A204.1 (cell line): Measurements from ENCODE around the gene PSMD3.

Source experiments
- FAIRE-seq: peaks from 2 replicates; lab custom pipeline; 2012; peaks lifted over from hg19 to GRCh38; lab: Jason Lieb, UNC

Gene PSMD3

DNA sequence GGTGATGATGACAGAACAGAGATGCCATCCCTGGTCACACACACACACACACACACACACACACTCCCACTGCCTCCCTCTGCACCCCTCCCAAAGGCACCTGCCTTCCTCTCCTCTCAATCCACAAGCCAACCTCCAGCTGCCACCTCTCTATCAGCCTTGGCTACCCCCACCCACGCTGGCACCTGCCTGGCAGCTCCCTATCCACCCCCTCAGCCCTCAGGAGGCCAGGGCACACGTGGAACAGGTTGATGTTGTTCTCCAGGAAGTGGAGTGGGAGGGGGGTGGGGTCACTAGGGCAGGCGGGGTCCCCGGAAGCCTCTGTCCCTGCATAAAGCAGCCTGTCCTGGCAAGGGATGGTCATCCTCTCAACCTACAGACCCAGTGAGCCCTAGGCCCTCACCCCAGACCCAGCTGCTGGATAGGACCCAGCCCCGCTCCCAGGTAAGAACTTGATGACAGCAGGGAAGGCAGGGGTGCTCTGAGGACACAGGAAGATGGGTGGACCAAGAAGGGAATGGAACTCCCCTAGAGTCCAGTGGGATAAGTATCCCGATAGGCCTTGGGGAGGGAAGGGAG is 17.9 kb upstream of the PSMD3 start, which contains the start of gene GSDMA:
Gene GSDMA (plus strand): TSS at position 363 of the 579 bp plus-strand sequence. CDS start 2,684 bp downstream, outside the sequence.
- no peak for FAIRE-seq

DNA sequence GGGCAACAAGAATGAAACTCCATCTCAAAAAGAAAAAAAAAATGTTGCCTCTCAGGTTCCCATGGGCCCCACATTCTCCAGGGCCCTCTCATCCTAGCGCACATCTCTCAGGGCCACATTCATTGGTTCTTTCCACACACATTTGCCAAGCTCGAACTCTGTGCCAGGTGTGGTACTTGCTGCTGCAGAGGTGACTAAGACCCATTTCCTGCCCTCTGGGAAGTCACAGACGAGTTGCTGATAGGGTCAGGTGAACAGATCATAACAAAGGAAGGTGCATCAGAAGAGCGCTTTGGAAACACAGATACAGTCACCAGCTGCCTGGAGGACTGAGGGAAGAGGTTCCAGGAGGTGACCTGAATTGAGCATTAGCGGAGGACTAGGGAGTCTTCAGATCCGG is 16.8 kb upstream of the PSMD3 start:
- FAIRE-seq: no peak

DNA sequence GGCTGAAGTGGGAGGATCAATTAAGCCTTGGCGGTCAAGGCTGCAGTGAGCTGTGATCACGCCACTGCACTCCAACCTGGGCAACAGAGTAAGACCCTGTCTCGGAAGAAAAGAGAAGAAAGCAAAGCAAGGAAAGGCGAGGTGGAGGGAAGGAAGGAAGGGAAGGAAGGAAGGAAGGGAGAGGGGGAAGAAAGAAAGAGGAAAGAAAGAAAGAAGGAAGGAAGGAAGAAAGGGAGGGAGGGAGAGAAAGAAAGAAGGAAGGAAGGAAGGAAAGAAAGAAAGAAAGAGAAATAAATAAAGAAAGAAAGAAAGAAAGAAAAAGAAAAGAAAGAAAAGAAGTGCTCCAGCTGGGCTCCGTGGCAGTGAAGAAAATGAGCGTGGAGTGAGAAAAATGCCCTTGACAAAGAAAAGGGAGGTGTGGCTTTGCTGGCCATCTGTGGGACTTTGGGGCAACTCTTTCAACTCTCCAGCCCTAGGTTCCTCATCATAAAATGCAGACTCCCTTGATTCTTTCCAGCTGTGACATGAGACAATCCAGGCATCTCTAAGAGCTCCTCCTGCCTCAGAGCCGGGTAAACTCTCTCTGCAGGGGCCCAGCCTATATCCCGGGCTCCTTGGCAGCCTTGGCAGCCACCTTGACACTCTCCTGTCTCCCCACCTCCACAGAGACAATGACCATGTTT is 15.4 kb upstream of the PSMD3 start:
- no peak for FAIRE-seq

DNA sequence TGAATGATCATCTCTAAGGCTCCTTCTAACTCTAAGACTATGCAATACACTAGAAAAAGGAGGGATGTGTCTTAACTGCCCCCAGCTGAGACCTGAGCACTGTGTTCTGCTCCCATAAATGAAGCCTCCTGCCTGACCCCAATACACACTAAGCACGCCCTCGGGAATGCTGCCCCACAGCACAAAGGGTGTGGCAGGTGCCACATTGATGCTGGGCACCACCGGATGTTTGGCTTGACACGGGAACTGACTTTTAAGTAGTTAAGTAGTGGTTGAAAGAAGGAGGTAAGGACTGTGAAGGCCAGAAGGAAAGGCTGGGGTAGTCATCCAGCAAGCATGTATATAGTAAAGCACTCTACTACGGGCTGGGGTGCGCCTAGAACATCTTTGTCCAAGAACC is 13.8 kb upstream of the PSMD3 start:
- no peak for FAIRE-seq

DNA sequence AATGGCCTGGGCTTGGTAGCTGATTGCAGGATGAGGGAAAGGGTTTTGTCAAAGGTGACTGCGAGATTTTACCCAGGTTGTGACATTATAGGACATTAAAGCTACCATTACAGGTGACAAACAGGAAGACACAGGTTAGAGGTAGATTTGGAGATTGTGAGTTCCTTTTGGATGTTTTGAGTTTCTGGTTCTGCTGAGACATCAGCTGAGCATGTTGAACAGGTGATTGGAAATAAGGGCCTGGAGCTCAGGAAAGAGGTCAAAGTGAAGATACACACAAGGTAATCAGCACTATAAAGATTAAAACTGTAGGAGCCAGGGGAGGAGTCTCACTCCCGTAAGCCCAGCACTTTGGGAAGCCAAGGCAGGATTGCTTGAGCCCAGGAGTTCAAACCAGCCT is 11.8 kb upstream of the PSMD3 start:
- FAIRE-seq: no peak

DNA sequence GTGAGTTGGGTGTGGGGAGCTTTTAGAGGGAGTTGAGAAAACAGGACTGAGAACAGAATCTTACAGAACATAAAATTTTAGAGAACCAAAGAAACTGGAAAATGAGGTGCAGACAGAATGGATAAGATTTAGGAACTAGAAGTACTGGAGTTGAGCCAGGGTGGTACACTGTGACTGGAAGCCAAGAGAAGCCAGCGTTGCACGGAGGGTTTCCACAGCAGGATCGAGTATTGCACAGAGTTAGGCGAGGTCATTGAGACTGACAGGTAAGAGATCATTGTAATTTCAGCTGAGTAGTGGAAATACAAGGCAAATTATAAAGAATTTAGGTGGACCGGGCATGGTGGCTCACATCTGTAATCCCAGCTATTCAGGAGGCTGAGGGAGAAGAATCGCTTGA is 11.2 kb upstream of the PSMD3 start:
- no peak for FAIRE-seq

DNA sequence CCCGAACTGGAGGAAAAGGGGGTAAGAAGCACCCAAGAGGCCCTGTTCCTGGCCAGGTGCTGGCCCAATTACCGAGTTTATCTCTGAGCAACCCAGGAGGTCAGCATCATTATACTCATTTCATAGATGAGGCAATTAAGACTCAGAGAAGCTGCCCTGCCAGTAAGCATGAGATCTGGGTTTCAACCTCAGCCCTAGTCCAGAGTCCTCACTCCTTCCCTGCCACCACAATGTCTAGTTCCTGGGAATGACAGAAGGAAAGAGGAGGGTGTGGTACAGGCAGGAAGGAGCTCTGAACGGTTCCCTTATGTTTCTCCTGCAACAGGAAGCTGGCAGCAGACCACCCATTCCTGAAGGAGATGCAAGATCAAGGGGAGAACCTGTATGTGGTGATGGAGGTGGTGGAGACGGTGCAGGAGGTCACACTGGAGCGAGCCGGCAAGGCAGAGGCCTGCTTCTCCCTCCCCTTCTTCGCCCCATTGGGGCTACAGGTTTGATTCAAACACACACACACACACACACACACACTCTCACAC is 10.4 kb upstream of the PSMD3 start:
- no peak for FAIRE-seq

DNA sequence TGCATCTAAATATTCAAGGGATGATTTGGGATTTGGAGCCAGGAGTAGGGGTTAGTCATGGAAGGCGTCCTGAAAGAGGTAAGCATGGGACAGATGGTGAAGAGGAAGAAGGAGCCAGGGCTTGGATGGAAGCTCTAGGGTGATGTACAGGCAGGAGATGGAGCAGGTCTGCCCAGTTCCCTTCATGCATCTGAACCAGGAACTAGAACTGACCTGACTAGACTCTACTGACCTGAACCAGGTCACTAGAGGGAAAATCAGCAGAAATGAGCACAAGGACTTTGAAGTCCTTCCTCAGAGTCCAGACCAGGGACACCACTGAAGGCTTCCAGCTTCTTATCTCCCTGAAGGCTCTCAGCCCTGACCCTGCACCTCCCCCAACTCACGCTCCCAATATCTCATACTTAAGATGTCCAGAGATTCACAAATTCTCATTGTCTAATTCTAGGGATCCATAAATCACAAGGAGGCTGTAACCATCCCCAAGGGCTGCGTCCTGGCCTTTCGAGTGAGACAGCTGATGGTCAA is 9.5 kb upstream of the PSMD3 start:
- FAIRE-seq: no peak

DNA sequence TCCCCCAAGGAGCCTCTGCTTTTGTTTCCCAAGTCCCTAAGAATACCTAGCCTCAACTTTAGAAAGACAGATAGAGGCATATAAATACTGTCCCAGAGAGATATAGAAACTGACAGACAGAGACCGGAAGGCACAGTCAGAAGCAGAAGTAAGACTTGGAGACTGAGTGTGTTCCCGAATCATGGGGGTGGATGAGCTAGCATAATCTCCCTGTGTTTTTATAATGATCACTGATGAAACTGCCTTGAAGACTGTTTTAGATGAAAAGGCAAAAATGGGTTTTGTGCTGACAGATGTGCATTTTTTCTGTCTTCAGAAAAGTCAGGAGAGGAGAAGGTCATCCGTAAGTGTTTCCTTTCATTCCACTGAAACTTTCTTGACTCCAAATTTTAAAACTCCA is 8.3 kb upstream of the PSMD3 start:
- FAIRE-seq: no peak

DNA sequence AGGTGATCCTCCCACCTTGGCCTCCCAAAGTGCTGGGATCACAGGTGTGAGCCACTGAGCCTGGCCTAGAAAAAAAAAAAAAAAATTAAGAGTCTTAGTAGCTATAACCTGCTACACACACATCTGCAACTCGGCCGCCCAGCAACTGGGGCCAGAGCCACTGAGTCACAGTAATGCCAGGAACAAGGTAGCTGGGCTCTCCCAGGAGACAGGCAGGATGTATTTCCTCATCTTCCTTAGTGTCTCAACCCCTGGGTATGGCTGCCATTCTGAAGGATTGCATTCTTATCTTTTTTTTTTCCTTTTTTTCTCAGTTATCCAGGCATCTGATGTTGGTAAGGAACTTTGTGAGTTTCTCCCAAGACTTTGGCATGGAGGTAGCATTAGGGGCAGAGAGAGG is 7.1 kb upstream of the PSMD3 start:
- FAIRE-seq: no peak

DNA sequence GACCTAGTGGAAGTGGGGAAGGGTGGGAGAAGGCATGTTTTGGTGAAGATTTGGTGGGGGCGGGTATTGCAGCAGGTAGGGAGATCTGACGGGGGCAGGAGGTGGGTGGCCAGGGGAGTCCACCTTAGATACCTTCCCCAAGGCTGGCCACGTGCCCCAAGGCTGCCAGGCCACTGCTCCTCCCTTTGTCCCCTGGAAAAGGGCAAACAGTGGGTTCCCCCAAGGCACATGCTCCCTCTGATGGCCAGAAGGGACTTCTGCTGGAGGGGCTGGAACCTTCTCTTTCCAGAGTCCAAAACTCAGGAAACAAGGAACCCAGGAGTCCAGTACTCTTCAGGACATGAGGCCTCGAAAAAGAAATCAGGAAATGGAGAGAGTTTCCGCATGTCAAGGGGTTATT is 6.2 kb upstream of the PSMD3 start:
- no peak for FAIRE-seq

DNA sequence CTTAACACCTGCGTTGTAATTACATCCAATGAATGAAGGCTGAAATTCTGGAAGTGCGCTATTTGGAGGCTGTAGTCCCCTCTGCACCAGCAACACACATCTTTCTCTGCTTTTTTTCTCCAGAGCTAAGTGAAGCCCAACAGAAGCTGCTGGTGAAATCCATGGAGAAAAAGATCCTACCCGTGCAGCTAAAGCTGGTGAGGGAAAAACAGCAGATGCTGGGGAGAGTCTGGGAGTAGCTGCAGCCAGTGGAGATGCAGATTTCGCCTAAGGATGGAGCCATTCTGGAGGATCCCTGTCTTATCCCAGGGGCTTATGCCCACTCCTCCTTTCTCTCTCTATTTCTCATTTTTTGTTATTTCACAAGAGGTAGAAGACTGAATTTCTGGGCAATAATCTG is 4.8 kb upstream of the PSMD3 start:
- no peak for FAIRE-seq

DNA sequence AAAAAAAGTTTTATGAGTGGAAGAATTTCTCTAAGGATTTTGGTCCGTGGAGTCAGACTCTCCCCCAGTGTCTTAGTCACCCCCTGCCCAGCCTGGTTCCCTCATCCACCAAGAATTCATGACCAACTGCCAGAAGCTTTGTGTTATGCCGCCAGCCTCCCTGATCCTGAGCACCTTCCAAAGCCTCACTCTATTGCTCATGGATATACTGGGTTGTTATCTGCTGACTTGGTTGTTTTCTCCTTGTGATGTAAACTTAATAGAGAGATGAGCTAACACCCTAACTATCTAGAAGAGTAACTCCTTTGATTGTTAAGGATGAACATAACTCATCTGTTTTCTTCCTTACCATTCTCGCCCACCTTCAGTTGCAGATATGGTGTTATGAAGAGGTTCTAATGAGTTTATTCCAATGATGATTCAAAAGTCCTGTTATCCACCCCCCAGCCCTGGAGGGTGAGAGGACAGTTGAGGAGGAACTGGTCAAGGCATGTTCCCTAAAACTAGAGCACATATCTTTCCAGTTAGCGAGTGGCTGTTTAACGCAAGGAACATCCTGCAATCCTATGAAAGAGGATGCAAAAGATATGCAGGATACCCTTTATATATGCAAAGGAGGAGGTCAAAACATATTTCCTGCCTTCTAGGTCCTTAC is 1.5 kb upstream of the PSMD3 start:
- no peak for FAIRE-seq

DNA sequence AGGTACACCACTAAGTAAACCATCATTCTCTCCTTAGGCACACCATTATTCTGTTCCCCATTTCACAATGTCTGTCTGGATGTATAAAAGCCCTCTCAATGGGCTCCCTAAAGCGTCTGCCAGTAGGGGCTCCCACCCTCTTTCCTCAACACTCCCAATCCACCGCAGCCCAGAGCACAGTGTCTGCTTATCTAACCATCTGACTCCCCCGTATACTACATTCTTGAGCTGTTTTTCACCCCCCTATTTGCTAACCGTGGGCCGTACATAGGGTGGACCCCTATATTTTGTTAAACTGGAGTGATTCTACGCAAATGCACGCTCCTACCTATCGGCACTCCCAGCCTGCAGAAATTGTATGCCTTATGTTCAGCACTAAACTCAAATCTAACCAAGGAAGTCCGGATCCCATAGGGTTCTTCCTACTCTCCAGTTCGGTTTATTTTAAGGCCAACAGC is 685 bp upstream of the PSMD3 start:
- FAIRE-seq: no peak

DNA sequence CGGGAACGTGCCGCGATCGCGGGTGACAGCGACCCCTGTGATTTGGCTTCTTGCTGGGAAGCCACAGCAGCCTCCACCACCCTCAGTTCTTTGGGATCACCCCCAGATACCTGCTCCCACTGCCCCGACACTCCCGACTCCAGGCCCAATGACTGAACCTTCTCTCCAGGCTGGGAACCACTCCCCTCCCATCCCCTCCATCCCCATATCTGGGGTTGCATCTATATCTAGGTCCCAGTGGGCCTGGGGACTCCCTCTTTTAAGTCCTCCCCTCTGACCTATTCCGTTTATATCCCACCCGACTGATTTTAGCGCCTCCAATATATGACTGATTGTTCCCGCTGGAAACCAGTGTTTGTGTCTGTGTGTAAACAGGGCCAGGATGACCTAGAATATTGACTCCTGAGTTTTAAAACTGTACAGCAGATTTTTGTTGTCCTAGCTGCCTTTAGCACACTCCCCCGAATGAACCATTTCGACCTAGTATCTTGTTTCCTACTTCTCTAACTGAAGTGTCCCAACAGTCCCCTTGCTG is 667 bp downstream of the PSMD3 start:
- no peak for FAIRE-seq

DNA sequence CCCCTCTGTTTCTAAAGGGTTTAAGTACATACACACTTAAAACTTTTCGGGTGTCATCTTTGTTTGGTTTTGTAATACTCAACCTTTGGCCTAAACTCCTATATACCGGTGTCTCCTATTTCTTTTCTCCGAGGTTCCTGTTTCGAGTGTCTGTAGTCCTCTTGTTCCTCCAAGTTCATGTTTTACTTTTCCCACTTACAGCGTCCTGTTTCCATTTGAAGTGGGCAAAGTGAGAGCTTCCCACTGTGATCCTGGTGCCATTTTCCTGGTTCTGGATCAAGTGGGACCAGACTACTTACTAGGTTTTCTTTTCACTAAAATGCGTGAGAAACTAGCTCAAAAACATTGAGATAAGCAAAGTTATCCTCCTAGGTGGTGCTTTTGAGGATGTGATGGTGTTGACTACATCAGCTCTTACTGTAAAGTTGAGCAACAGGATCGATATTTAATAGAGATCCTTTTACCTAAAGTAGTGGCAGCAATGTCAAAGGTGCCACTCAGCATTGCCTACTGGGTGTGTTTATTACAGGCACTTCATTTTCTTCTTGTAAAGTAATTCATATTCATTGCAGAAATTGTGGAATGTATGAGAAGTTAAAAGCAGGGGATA is 1.3 kb downstream of the PSMD3 start:
- FAIRE-seq: no peak

DNA sequence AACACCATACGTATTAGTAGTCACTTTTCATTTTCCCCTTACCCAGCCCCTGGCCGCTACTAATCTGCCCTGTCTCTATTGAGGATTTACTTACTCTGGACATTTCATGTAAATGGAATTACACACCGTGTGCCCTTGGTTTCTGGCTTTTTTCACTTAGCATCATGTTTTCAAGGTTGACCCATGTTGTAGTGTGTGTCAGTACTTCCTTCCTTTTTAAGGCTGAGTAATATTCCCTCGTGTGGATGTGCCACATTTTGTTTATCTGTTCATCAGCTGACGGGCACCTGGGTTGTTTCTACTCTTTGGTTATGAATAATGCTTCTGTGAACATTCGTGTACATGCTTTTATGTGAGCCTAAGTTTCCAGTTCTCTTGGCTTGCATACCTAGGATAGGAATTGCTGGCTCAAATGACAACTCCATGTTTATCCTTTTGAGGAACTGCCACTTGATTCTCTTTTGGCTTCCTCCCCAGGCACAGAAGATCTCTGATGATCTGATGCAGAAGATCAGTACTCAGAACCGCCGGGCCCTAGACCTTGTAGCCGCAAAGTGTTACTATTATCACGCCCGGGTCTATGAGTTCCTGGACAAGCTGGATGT is 7.7 kb downstream of the PSMD3 start:
- no peak for FAIRE-seq

DNA sequence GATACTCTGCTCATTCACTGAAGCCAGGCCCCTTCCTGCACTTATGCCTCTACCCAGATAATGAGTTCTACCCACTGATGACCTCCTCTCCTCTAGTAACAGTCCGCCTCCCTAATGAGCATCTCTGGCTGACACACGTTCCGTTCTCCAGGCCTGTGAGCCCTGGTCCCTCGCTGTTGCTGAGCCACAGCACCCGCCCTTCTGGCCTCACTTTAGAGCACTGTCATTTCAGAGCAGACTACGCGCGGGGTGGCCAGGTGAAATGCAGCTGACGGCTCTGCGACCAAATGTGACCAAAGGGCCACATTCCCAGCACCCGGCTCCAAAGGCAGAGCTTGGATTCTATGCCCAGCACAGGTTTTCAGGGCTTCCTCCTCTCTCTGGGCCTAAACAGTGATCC is 13.8 kb downstream of the PSMD3 start:
- no peak for FAIRE-seq

DNA sequence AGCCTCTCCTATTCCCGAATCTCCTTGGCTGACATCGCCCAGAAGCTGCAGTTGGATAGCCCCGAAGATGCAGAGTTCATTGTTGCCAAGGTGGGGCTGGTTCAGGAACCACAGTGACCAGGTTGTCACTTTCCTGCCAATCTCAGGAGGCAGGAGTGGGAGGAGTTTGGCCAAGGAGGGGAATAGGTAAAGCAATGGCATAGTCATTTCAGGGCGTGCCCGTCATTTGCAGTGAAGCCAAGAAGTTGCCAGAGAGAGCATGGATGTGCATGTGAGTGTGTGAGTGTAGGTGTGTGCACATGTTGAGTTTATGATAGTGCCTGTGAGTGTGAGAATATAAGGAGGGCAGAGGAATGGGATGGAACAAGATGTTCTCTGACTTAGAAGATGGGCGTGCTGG is 14.8 kb downstream of the PSMD3 start:
- FAIRE-seq: no peak

DNA sequence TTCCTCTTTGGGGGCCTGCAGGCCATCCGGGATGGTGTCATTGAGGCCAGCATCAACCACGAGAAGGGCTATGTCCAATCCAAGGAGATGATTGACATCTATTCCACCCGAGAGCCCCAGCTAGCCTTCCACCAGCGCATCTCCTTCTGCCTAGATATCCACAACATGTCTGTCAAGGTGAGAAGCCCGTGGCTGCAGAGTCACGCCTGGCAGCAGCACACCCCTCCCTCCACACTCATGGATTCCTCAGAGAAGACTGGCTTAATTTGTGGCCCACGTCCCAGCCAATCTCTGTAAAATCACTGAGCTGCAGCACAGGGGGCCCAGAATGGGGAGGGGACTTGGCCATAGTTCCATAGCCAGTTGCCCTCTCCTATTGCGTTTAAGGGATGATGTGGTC is 15.6 kb downstream of the PSMD3 start:
- no peak for FAIRE-seq

DNA sequence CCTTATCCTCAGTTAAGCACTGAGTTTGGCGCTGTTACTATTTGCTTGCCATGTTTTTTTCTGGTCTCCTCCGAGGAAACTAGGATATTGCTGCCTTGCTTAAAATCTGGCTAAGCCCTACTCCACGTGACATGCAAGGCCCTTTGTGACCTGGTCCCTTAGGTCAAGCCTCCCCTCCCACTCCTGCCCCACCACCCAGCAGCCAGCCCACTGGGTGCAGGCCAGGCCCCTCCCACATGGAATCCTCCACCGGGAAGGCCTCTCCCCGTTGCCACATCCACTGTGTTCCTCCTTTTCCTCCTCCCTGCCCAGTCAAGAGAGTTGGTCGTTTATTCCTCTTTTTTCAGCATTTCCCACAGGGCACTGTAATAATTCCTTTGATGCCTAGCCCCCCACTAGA is 16.2 kb downstream of the PSMD3 start:
- no peak for FAIRE-seq

DNA sequence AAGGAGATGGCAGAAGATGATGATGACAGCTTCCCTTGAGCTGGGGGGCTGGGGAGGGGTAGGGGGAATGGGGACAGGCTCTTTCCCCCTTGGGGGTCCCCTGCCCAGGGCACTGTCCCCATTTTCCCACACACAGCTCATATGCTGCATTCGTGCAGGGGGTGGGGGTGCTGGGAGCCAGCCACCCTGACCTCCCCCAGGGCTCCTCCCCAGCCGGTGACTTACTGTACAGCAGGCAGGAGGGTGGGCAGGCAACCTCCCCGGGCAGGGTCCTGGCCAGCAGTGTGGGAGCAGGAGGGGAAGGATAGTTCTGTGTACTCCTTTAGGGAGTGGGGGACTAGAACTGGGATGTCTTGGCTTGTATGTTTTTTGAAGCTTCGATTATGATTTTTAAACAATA is 16.9 kb downstream of the PSMD3 start:
- FAIRE-seq: no peak
